Kidney epithelial cell (primary cell): Measurements from ENCODE around the gene LCN12. TPM values are rescaled to one million over a fixed set of nuclear protein-coding genes. Genes with fewer than 3 reads are reported as not detected.

Experiments used
- DNase-seq: peaks from one replicate; pipeline ENCODE4 v3.0.0-alpha.2; 2010; ENCODE audit warnings: low read depth
- H3K27me3 ChIP-seq: 2 replicates; pipeline ENCODE4 v1.6.0; 2011; ENCODE audit warnings: low read length; ENCODE audit not compliant: control insufficient read depth, insufficient read depth
- H3K36me3 ChIP-seq: 2 replicates; pipeline ENCODE4 v1.5.1; 2011; ENCODE audit warnings: low read length; ENCODE audit not compliant: control insufficient read depth, insufficient read depth
- H3K4me3 ChIP-seq: 2 replicates; pipeline ENCODE4 v1.5.1; 2011; ENCODE audit warnings: low read depth, mild to moderate bottlenecking, control low read depth, low read length
- CTCF ChIP-seq: IDR thresholded peaks from 2 replicates; pipeline ENCODE4 v1.5.1; 2011; ENCODE audit warnings: mild to moderate bottlenecking, moderate library complexity, low read length, control low read depth, inconsistent platforms; ENCODE audit not compliant: insufficient read depth, poor library complexity, severe bottlenecking
- total RNA-seq: library from RNA; depleted of rRNA; stranded (reverse); fragments of >200 nt; gene quantifications from 2 replicates; pipeline ENCODE4 v1.2.3, GENCODE V29; 2015

LCN12 gene
- total RNA-seq, 1 donor from 2014 or later, result 1.2 TPM

GRCh38 chr9:136964171-136964689 is 12.2 kb downstream of the LCN12 start:
- no peak overlapping the region for H3K4me3 ChIP-seq
- DNase-seq, result no peak
- H3K27me3 ChIP-seq, result peaks cover 5% of the 10 kb centered on the region
- no peaks in the 10 kb centered on the region for H3K36me3 ChIP-seq
- no peak for TF ChIP-seq CTCF

- H3K4me3 ChIP-seq, result no peak overlapping the region
- no peak for TF ChIP-seq CTCF
- no peak for DNase-seq
- H3K27me3 ChIP-seq, result peaks cover 5% of the 10 kb centered on the region
- H3K36me3 ChIP-seq, result no peaks in the 10 kb centered on the region
Observed at GRCh38 chr9:136964833-136965422, 12.9 kb downstream of the LCN12 start.

- Histone ChIP-seq H3K4me3 (no peak overlapping the region), H3K36me3 (no peaks in the 10 kb centered on the region), H3K27me3 (peaks cover 7% of the 10 kb centered on the region)
- no peak for DNase-seq
- no peak for TF ChIP-seq CTCF
Observed at GRCh38 chr9:136965771-136966484, 13.9 kb downstream of the LCN12 start.

- DNase-seq, result no peak
- no peaks in the 10 kb centered on the region for H3K36me3 ChIP-seq
- H3K27me3 ChIP-seq, result peaks cover 7% of the 10 kb centered on the region
- H3K4me3 ChIP-seq, result no peak overlapping the region
- no peak for TF ChIP-seq CTCF
Observed at GRCh38 chr9:136968333-136969127, 16.5 kb downstream of the LCN12 start.

GRCh38 chr9:136969150-136969549 is 17.1 kb downstream of the LCN12 start:
- TF ChIP-seq CTCF, result no peak
- Histone ChIP-seq H3K36me3 (no peaks in the 10 kb centered on the region), H3K27me3 (peaks cover 7% of the 10 kb centered on the region), H3K4me3 (no peak overlapping the region)
- no peak for DNase-seq
